ENCODE measurements around the gene NPIPB8.
"Not testable (repeated sequence)": the region's sequence is repeated elsewhere in the genome, so short reads cannot be mapped to it uniquely, and the experiment has no call there.

Gene NPIPB8

DNA sequence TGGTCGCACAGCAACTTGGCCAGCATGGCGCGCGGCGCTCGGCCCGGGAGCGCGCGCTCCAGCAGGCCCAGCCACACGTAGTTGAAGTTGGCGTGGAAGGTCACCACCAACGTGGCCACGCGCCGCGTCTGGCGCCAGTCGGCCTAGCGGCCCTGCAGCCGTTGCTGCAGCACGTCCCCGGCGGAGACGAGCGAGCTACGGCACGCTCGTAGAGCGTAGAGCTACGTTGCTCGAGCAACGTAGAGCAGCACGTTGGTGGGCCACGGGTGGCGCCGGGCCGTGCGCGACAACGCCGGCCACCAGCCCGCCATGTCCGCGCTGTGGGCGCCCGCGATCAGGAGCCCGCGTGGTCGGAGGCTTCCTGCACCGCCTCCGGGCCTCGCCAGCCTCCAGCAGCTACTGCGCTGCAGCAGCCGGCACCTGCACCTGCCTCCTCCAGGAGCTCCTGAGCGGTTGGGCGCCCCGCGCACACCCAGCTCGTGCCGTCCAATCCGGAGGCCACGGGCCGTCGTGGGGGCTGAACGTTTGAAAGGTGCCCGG lies 14.6 kb upstream of the NPIPB8 start:
- DNase-seq (ENCODE audit: low spot score): no peak

DNA sequence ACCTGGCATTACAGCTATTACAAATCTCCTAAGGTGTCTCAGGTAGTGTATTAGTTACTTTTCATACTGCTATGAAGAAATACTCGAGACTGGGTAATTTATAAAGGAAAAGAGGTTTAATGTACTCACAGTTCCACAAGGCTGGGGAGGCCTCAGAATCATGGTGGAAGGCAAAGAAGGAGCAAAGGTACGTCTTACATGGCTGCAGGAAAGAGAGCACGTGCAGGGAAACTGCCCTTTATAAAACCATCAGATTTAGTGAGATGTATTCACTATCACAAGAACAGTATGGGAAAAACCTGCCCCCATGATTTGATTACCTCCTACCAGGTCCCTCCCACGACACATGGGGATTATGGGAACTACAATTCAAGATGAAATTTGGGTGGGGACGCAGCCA lies 7.0 kb upstream of the NPIPB8 start:
- DNase-seq (ENCODE audit: low spot score): not testable (repeated sequence)

DNA sequence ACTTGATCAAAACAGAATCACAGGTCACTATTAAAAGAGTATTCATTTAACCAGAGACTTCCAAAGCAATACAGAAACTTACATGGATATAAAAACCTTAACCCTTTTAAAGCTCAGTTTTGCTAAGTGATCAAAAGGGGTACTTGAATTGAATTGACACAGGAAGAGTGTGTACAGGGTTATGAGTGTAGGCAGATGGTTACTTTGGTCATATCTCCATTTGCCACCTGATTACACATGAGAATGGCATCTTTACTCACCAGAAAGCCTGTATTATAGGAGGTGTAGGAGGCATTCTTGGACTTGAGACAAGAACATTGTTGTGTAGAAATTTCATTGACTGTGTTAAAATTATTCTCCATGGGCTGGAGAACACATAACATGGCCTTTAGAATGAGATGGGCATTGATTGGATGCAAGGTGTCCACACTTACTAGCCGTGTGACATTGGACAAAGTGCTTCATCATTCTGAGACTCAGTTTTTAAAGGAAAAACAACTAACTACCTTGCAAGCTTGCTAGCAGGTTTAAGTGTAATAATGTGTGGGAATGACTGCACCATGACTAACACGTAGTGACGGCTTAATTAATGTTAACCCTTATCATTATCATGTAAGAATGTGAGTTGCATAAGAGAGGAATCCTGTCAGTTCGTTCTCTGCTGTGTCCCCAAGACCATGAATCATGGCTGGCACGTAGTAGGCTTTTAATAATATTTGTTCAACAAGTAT lies 1.6 kb upstream of the NPIPB8 start:
- DNase-seq (ENCODE audit: low spot score): not testable (repeated sequence)

DNA sequence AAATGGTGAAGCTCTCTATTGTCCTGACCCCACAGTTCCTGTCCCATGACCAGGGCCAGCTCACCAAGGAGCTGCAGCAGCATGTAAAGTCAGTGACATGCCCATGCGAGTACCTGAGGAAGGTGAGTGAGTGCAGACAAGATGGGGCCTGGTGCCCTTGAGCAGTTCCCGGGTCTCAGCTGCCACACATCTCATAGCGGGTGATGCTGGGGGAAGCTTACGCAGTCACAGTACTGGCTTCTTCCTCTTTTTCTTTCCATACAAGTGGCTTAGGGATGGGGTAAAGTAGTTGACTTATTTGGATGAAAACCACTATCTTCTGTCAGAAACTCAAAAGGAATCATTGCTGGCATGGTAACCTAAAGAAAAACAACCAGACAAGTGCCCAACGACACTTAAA lies 494 bp downstream of the NPIPB8 start:
- not testable (repeated sequence) for DNase-seq (ENCODE audit: low spot score)

DNA sequence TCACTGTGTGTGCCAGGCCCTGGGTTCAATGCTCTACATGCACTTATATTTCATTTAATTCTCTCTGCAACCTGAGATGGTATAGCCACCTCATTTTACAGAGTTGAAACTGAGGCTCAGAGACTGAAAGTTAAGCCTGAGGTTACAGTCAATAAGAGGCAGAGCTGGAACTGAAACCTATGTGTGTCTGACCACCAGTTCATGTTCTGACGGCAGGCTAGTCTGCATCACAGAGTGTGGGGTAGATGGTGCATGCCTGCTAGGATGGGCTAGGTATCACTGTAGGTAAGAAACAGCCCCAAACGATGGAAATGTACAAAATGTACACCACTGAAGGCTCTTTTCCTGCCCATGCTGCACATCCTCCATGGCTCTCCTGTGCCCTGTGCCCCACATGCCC lies 2.1 kb downstream of the NPIPB8 start:
- DNase-seq (ENCODE audit: low spot score): not testable (repeated sequence)

DNA sequence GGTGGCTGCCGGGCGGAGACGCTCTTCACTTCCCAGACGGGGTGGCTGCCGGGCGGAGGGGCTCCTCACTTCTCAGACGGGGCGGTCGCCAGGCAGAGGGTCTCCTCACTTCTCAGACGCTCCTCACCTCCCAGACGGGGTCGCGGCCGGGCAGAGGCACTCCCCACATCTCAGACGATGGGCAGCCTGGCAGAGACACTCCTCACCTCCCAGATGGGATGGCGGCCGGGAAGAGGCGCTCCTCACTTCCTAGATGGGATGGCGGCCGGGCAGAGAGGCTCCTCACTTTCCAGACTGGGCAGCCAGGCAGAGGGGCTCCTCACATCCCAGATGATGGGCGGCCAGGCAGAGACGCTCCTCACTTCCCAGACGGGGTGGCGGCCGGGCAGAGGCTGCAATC lies 28.4 kb downstream of the NPIPB8 start:
- DNase-seq (ENCODE audit: low spot score): not testable (repeated sequence)

DNA sequence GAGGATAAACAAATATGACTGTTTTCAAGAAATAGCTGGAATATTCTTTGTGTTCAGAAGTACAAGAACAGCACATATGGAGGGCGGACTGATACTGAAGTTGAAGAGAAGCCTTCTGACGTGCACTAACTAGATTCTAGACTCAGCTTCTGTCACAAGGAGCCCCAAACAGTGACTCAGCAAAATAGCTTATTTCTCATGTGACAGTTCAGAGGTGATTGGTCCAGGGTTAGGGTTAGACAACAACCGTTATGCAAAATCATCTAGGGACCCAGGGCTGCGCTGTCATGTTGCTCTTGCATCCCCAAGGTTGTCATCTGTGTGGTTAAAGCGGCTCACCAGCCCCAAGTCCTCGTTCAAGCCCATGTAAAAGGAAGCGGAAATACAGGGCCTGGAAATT lies 29.6 kb downstream of the NPIPB8 start:
- DNase-seq (ENCODE audit: low spot score): not testable (repeated sequence)

DNA sequence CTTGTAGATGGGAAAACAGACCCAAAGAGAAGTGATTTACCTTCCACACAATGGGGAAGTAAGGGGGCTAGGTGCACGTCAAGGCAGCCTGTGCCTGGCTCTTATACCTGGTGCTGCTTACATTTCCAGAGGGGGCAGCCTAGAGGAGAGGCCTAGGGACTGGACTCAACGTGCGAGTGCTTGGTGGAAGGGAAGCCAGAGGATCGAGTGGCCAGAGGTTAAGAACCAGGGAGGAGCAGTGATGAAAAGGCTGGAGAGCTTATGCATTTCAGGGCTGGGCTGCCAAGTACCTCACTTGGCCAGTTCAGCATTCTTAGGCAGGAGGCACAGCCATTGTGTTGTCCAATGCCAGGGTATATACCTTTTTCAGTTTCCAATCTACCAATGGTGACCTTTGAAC lies 30.3 kb downstream of the NPIPB8 start:
- DNase-seq (ENCODE audit: low spot score): not testable (repeated sequence)

DNA sequence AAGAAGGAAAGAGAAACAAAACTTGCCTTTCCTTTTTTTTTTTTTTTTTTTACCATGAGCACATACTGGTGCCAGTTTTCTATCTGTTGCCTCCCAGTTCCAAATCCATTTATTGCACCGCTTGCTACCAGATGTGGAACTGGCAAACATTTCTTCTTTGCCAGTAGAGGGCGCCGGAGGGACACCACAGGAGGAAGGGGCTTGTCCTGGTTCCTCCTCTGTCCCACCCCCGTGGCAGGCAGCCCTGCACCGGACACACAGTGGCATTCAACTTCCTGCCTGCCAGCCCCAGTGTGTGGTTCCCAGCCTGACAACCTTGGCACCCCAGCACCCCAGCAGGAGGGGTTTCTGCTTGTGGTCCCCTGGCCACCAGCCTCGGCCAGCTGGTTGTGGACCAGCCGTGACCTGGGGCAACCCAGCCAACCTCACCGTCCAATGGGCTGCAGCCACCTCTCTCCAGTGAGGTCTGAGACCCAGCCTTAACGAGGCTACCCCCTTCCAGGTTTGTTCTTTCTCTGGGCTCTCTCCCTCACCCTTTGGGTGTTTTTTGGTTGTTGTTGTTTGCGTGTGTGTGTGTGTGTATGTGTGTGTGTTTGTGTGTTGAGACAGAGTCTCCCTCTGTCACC lies 50.6 kb downstream of the NPIPB8 start:
- DNase-seq (ENCODE audit: low spot score): not testable (repeated sequence)

DNA sequence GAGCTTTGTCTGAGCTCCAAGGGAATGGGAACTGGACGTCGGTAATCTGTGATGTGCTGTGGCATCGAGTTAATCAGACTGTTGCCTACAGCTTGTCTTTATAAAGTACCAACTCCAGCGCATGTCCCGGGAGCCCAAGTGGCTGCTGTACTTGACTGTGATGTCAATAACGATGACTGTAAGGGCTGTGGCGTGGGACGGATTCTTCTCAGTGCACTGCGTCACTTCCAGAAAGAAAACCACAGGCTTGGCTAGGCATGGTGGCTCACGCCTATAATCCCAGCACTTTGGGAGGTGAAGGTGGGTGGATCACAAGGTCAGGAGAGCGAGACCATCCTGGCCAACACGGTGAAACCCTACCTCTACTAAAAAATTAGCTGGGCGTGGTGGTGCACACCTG lies 51.6 kb downstream of the NPIPB8 start:
- not testable (repeated sequence) for DNase-seq (ENCODE audit: low spot score)

DNA sequence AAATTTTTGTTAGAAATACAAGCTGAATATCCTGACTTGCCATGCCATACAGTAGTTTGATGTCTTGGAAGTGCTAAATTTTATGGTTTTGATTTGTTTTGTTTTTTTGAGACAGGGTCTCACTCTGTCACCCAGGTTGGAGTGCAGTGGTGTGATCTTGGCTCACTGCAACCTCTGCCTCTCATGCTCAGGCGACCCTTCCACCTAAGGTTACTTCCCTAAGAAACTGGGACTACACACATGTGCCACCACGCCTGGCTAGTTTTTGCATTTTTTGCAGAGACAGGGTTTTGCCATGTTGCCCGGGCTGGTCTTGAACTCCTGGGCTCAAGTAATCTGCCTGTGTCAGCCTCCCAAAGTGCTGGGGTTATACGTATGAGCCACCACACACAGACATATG lies 53.9 kb downstream of the NPIPB8 start:
- not testable (repeated sequence) for DNase-seq (ENCODE audit: low spot score)

DNA sequence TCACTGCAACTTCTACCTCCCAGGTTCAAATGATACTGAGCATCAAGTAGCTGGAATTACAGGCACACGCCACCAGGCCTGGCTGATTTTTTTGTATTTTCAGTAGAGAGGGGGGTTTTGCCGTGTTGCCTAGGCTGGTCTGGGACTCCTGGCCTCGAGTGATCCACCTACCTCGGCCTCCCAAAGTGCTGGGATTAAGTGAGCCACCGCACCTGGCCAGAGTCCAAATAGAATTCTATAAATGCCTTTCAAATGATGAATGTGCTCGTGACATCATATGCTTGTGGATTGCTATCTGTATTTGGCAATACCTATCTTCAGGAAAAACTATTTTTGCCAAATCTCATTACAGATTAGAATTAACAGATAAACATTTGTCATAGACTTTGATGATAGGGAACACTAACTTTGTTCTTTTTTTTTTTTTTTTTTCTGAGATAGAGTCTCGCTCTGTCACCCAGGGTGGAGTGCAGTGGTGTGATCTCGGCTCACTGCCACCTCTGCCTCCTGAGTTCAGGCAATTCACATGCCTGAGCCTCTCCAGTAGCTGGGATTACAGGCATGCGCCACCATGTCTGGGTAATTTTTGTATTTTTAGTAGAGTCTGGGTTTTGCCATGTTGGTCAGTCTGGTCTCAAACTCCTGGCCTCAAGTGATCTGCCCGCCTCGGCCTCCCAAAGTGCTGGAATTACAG lies 55.5 kb downstream of the NPIPB8 start:
- not testable (repeated sequence) for DNase-seq (ENCODE audit: low spot score)

DNA sequence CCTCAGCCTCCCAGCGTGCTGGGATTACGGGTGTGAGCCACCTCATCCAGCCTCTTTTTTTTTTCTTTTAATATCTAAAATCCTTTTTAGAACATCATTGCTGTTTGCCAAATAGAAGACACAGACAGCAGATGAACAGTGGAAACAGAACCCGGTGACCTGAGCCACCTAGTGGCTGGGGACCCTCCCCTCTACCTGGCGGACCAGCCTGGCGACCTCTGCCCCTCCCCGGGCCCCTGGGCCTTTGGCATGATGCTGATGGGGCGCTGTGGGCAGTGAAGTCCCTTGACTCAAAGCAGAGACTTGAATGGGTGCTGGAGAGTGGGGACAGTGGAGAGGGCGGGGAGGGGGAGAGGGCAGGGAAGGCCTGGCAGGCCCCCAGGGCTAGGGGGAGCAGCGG lies 61.9 kb downstream of the NPIPB8 start:
- not testable (repeated sequence) for DNase-seq (ENCODE audit: low spot score)

DNA sequence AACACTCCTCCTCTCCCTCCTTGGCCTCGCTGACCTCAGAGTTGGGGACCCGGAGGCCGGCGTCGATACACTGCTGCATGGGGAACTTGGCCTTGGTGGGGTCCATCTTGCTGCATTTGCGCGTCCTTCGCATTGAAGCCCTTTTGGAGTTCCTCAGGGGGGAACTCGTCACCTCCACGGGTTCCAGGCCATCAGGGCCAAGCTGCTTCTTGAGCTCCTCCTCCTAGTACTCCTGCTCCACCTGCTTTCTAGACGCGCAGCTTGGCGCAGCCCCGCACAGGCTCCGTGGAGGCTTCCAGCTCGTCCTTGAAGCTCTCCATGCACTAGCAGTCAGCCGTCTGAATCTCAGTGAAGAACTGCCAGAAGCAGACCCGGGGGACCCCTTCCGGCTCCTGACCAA lies 62.5 kb downstream of the NPIPB8 start:
- DNase-seq (ENCODE audit: low spot score): not testable (repeated sequence)

DNA sequence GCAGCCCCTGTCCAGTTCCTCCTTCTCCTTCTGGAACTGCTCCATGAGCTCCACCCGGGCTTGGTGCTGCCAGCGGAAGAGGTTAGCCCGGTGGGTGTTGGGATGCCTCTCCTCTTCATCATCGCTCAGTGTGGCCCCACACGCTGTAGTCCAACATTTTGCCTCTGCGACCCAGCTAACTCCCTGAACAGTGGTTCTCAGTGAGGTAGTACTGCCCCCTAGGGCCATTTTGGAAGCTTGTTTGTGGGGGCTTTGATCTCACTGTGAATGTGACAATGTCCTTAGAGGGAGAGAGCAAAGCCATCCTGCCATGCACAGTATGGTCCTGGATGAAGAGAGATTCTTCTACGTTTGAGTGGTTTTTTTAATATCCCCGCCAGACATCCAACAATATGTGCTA lies 63.5 kb downstream of the NPIPB8 start:
- not testable (repeated sequence) for DNase-seq (ENCODE audit: low spot score)

DNA sequence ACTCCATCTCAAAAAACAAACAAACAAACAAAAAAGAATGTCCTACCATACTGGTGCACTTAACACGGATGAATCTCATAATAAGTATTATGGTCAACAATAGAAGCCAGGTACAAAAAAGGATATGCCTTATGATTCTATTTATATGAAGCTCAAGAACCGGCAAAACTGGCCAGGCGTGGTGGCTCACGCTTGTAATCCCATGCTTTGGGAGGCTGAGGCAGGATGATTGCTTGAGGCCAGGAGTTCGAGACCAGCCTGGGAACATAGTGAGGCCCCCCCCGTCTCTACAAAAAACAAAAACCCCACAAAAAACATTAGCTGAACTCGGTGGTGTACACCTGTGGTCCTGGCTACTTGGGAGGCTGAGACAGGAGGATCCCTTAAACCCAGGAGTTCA lies 66.4 kb downstream of the NPIPB8 start:
- DNase-seq (ENCODE audit: low spot score): not testable (repeated sequence)
